Suppressor macrophage treated with lipopolysaccharide for 1 hour (primary cell): ENCODE results near the gene TMEM184C.

Source experiments
- DNase-seq, 3 donors: peaks; one replicate each; pipeline ENCODE4 v3.0.0-alpha.2; 2020 to 2022

TMEM184C gene

DNA sequence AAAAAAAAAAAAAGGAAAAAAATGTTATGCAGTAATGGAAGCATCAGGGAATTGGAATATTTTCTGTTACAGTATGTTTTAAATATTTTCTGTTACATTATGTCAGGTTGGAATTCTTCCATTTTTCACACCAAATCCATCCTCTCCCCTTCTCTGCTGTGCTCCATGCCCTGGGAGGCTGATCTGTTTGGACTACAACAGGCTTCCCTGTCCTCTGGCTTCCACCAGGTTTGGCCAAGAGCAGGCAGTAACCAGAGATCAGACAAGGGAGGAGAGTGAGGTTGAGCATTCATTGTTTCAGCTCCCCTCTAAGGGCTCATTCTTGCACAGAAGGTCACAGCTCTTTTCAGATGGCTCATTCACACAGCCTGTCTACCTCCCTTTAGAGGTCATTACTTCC, 11.7 kb upstream of the TMEM184C start:
- no peak for DNase-seq

DNA sequence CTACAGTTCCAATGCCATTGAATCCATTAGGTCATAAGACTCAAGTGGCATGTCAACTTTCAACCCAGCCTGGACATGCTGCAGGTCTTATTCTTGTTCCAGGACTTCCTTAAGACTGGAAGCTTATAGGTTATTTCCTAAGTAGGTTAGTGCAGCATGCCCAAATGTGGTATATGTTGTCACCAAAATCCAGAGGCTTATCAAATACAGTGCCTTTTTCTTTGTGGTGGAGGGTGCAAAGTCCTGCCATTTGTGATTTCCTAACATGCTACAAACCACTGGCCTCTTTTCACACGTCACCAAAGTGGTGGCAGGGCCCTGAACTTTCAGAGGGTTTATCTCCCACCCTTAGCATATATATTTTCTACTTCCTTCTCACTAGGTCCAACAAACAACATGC, 9.7 kb upstream of the TMEM184C start:
- DNase-seq: no peak

DNA sequence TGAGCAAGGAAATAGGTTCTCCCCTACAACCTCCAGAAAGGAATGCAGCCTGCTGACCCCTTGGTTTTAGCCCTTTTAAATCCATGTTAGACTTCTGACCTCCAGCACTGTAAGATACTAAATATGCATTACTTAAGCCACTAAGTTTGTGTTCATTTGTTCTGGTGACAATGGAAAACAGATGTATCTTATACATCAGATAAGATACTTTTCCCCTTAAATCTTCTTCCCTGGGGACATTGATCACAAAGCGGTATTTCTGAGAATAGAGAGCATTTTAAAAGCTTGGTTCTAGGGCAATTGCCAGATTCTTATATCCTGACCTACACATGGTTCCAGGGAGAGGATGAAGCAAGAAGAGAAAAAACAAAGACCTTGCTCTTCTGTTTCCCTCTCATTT, 6.5 kb upstream of the TMEM184C start:
- no peak for DNase-seq

DNA sequence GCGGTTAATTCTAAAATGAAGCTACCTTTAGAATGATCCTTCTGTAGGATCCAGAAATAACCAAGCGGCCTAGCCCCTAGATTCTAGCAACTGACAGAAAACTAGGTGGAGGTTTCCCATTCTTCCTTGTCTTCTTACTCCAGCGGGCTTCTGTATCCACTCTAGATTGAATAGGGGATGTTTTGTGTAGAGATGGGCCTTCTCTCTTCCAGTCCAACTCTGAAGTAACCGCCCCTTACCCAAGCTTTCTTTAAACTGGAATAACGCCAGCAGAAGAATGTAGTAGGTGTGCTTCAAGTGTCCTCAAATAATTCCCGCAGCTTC, 386 bp upstream of the TMEM184C start:
- DNase-seq: no peak

DNA sequence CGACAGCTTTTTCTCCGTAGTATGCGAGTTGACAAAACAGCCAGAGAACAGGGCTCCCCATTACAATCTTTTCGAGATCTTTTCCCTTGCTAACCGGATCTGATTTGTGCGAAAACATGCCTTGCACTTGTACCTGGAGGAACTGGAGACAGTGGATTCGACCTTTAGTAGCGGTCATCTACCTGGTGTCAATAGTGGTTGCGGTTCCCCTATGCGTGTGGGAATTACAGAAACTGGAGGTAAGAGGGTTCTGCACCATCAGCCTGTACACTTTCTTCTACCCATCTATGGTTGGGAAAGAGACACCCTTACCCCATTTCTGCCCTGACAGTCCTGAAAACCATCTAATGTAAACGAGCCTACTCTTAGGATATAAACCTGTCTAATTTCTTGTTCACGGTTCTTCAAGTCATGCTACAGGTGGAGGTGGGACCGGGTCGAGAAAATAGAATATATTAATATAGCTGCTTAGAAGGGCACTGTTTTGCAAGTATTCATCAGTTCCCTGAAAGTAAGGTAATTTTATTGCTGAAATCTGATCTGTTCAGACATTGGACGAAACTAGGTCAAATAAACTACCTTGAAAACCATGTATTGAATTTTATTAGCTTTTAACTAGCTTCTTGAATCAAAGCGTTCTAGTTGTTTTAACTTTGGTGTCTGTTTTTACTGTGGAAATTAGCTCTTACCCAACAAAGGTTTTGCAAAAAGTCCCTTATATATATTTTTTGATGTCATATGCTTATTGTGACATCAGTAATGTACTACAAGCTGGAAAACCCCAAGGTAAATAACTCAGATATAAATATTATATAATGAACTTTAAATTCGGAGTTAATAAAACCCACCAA, 869 bp downstream of the TMEM184C start:
- DNase-seq: peak; percentile 2 to 35 (median 33)

DNA sequence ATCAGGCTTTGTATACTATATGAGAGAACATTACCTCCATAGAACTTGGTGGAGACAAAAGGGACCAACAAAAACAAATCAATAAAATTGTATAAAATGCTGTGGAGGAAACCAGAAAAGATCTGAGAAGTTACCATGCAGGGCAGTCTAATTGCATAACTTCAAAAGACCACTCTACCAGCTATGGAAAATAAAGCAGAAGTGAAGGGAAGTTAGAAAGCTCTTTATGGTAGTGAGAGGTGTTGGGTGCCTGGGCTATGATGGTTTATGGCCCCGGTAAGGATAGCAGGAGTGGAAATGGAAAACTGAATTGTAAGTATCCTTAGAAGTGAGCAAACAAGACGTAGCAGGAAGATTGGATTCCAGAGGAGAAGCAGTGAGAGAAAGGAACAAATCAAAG, 3.1 kb downstream of the TMEM184C start:
- DNase-seq: no peak

DNA sequence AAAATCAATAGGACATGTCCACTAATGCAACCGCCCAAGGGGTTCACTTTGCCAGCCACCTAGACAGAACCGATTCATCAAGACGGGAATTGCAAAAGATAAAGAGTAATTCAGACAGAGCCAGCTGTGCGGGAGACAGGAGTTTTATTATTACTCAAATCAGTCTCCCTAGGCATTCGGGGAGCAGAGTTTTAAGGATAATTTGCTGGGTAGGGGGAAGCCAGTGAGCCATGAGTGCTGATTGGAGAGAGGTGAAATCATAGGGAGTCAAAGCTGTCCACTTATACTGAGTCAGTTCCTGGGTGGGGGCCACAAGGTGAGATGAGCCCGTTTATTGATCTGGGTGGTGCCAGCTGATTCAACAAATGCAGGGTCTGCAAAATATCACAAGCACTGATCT, 8.5 kb downstream of the TMEM184C start:
- DNase-seq: no peak

DNA sequence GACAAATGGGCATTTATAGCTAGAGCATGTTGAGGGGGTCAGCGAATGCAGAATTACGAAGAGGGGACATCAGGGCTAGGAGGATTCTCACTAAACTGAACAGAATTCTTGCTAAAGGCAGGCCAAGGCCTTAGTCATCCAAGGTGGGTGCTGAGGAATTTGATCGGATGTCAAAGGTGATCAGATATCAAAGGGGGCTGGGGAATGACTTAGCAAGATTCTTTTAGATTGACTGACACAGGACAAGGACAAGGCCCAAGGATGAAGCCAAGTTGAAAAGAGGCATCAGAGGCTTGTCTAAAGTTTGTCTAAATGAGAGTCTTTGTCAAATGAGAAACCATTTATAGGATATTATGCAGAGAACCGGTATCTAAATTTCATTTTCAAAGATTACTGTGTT, 9.7 kb downstream of the TMEM184C start:
- no peak for DNase-seq

DNA sequence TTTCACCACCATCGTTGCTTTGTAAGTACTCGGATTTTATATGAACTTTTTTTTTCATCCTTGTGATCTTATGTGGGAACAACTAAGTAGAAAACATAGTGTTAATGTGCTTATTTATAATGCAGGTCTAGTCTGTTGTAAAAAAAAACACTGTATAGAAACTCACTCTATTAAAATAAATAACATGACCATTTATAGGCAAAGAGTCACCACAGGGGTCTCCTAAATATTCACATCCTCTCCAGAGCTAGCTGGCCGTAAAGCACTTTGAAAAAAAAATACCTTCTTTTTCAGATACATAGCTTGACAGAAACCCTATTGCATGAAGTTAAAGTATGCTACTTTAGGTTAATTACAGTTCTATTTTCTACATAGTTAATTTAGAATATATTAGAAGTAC, 11.2 kb downstream of the TMEM184C start:
- DNase-seq: no peak

DNA sequence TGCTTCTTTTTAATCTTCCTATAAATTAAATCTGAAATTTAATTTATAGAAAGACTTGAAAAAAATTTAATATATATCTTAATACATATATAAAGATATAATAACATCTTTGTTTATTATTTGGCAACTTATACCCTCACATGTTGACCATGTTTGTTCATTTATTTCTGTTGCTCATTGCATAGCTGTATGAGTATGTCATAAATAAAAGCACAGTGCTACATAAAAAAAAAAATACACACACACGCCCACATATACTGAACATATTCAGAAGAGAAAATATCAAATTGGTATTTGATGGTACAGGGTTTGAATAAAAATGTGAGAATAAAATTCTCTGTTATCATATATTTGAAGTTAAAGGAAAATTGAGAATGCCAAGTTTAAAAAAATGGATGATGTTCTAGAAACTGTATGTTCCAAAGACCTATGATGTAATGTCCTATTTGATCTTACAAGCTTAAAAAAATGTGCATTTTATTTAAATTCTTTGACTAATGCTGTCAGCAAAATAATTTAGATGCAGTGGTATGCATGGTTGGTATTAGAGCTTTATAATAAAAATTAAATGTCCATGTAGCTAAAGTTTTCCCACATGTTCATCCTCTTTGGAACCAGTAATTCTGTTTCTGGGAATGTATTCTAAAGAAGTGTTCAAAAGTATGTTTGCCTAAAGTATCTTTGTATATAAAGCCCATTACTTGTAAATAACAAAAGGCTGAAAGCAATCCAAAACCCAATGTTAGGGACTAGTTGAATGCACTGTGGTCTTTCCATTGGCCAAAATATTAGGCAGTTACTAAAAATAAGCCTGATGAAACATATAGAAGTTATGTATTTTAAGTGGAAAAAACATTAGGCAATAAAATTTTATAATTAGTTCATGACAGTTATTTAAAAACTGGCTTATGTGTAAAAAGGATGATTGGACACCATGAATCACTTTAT, 12.9 kb downstream of the TMEM184C start:
- no peak for DNase-seq

DNA sequence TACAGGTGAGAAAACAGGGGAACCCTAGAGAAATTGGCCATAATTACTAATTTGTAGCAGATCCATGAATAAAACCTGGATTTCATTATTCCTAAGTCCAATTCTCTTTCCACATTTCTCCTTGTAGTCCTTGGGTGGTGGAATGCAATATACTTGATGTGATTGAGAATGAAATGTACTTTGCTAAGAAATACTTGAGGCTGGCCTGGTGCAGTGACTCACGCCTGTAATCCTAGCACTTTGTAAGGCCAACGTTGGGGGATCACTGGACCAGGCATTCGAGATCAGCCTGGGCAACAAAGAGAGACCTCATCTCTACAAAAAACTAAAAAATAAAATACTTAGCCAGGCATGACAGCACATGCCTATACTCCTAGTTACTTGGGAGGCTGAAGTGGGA, 15.9 kb downstream of the TMEM184C start:
- no peak for DNase-seq

DNA sequence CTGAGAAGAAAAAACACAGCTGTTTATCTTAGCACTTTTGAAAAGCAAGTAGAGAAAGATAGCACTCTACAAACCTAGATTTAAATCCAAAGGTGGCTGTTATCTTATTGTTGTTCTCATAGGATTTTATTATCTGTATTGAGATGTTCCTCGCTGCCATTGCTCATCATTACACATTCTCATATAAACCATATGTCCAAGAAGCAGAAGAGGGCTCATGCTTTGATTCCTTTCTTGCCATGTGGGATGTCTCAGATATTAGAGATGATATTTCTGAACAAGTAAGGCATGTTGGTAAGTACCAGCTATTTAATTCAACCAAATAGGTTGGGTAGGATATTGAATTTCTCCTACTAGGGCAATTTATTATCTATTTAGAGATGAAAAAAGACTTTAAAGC, 16.4 kb downstream of the TMEM184C start:
- DNase-seq: no peak

DNA sequence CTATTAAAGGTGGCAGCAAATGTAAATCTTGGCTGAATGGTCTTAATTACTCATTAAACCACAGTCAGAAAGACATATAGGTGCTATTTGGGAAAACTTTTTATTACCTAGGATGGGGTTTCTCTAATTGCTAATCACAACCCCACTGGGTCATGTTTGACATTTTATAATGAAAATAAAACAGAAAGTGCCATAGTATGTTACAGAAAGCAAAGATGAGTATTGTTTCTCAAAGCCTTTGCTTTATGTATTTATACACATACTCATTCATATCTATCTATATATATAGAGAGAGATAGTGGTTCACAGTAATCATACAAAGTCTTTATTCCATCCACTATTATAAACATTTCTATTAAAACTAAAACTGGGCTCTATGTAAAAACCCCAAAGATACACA, 18.2 kb downstream of the TMEM184C start:
- no peak for DNase-seq

DNA sequence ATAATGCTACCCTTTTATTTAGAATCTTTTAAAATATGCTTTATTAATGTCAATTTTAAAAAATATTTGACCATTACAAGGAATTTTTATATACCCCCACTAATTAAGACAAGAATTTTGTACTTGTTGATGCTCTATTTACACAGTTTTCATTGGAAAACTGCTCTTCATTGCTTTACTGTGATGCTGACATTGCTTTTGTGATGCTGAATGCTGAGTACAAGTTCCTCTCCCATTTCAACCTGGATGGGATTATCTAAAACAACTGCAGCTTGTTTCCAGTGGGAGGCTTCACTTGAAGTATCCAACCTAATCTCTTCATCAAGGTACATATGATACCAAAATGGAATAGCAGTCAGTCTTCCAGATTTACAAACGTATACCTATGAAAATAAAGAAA, 21.2 kb downstream of the TMEM184C start:
- DNase-seq: no peak

DNA sequence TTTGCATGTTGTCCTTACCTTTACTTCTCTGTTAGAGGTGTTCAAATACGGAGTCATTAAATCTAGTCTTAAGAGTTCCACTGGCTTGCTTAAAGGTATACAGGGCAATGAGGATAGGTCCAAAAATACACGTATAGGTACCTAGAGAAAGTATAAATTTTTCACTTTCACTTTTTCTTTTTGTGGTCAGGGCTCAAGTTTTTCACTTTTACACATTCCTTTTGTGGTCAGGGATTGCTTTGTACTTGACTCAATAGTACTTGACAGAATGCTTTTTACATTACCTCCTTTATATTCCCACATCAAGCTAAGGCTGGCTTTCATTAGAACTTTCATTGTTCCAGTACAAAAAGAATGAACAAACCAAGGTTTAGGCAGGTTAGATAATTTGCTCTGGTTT, 21.7 kb downstream of the TMEM184C start:
- no peak for DNase-seq

DNA sequence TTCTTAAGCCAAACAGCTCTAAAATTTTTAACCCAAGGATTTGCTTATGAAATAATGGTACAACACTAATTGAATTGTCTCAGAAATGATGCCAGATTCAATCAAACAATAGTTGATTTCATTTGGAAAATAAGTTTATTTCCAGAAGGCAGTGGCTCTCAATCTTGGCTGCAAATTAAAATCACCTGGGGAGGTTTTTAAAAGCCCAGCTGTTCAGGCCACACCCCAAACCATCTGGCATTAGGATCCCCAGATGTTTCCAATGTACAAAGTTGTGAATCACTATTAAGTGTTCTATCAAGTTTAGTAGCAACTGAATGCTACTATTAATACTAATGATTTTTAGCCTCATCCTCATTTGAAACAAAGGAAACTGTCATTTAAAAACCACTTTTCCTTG, 22.2 kb downstream of the TMEM184C start:
- no peak for DNase-seq

DNA sequence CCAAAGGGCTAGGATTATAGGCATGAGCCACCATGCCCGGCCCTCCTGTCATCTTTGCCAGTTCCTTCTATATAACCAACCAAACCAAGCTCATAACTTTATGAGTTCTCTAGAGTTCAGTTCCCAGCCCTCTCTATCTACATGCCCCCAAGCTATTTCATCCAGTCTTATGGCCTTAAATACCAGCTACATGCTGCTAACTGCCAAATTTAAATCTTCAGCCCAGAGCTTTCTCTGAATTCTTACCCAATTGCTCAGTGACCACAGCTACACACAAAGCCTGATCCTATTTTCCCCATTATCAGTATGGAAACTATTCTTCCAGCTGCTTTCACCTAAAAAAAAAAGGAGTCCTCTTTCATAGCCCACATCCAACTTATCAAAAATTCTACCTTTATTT, 23.1 kb downstream of the TMEM184C start:
- no peak for DNase-seq

DNA sequence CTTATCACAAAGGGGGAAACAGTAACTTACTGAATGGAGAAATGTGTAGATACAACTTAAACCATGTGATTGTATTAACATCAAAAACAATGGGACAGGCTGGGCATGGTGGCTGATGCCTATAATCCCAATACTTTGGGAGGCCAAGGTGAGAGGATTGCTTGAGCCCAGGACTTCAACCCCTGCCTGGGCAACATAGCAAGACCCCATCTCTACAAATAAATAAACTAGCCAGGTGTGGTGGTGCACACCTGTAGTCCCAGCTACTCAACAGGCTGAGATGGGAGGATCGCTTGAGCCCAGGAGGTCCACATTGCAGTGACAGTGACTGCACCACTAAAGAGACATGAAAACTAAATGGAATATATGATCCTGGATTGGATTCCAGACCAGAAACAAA, 26.4 kb downstream of the TMEM184C start:
- DNase-seq: no peak

DNA sequence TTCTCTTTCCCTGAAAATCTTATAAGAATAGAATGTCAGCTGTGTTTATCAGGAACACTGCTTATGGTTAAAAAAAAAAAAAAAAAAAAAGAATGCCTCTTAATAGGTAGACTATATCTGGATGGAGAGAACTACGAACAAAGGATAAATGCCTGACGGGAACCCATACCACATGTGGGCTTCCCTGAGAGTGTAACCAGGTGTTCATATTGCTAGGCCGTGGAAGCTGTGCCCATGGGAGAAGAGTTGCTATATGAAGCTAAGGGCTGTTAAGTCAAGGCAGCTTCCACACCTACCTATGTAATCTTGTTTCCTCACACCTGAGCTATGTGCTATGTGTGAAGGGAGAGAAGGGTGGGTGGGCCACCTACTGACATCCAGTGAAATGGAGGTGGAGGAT, 27.3 kb downstream of the TMEM184C start:
- DNase-seq: no peak

DNA sequence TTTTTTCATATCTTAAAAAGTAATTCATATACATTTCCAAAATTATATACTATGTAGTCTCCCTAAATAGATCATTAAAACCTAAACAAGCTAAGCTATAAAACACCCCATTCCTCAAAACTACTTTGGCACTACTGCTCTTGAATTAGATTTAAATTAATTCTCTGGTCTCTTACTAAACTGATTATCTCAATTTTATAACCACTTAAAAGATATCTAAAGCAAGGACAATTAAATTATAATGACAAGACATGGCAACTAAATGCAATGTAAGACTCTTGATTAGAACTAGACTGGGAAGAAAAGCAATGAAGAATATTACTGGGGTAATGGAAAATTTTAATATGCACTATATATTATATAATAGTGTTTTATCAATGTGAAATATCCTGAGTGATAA, 27.9 kb downstream of the TMEM184C start:
- DNase-seq: no peak

DNA sequence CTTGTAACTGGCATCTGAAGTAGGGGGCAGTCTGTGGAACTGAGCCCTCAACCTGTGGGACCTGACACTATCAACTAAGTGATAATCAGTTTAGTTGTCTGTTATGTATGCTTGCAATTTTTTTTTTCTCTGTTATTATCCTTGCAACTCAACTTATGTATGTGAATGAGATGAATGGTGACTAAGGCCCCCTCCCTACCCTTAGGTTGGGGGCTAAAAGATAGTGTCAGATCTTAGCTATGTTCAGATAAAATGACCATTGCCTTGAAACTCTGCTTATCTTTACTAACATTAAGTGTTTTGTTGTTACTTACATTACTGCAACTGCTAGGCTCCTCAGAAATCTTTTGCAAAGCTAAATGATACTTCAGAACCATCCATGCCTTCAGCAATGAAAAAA, 31.5 kb downstream of the TMEM184C start:
- no peak for DNase-seq

DNA sequence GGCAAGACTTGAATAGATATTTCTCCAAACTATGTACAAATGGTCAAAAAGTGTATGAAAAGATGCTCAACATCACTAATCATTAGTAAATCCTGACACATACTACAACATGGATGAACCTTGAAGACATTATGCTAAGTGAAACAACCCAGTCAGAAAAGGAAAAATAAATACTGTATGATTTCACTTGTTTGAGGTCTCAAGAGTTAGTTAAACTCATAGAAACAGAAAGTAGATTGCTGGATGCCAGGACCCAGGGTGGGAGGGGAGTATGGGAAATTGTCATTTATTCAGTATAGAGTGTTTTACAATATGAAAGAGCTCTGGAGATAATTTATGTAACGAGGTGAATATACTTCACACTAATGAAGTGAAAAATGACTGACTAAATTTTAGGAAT, 34.4 kb downstream of the TMEM184C start:
- DNase-seq: no peak

DNA sequence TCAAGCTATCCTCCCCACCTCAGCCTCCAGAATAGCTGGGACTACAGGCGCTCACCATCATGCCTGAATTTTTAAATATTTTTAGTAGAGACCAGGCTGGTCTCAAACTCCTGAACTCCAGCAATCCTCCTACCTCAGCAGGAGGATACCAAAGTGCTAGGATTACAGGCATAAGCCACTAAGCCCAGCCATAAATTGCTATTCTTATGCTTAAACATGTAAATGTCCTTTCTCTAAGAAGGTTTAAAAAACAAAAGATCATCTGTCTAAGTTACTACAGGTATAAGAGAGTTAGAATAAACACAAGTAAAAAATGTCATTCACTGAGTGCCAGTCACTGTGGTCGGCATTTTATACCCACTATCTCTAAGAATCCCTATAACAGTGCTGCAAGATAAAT, 38.4 kb downstream of the TMEM184C start:
- DNase-seq: no peak

DNA sequence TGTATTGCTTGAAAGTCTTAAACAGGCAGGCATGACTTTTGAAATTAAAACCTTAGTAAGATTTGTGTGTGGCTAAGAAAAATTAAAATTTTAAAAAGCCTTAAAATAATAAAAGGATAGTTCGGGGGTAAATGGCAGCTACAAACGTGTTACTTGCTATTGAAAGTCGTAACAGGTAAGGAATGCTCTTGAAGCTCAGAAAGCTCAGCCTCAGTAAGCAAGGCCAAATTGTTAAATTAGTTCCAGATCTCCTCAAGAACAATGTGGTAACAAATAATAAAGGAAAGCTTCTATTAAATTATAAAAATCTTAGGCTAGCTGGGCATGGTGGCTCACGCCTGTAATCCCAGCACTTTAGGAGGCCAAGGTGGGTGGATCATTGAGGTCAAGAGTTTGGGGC, 41.3 kb downstream of the TMEM184C start:
- DNase-seq: no peak
